Prostate gland (tissue), 2 donors: Measurements from ENCODE around the gene ELMO1.

Source experiments
- CTCF ChIP-seq, 4 experiments: fragments of 200-600 bp in 2 of 4; fragments of 450-650 bp in 2 of 4; sonication (generic) in 2 of 4; IDR thresholded peaks; 1 replicate in 3 of 4; 2 replicates in 1 of 4; pipeline ENCODE4 v1.5.1; 2016 to 2019; ENCODE audit warnings: antibody characterized with exemption in 4 of 4, mild to moderate bottlenecking in 2 of 4, moderate library complexity in 2 of 4
- POLR2A ChIP-seq: fragments of 450-650 bp; IDR thresholded peaks from one replicate; pipeline ENCODE4 v1.6.1; 2016; ENCODE audit warnings: antibody characterized with exemption, mild to moderate bottlenecking
- POLR2AphosphoS5 ChIP-seq: sonication (generic); formaldehyde crosslinking; IDR thresholded peaks from one replicate; pipeline ENCODE4 v1.6.1; 2017; ENCODE audit warnings: antibody characterized with exemption

GRCh38 chr7:37329940-37330339, 118.7 kb downstream of the ELMO1 start:
- TF ChIP-seq CTCF (IDR thresholded peaks at IDR 0.05) (no peak), POLR2A (no peak), POLR2AphosphoS5 (no peak)
